CD4-positive, alpha-beta T cell treated with Interleukin-6 at 100 ng/mL for 8 hours (primary cell): ENCODE results near the gene ST14.

Experiments
- DNase-seq: peaks from one replicate; pipeline ENCODE4 v3.0.0-alpha.2; 2020; ENCODE audit warnings: mixed read lengths, low spot score

Gene ST14

GRCh38 chr11:130208241-130209127 lies 48.9 kb downstream of the ST14 start:
- no peak for DNase-seq

- DNase-seq, result no peak
Observed at GRCh38 chr11:130209128-130209932, 49.7 kb downstream of the ST14 start.

GRCh38 chr11:130209954-130210854 lies 50.6 kb downstream of the ST14 start:
- no peak for DNase-seq

- DNase-seq, result no peak
Observed at GRCh38 chr11:130211144-130211543, 51.6 kb downstream of the ST14 start.

- DNase-seq, result no peak
Observed at GRCh38 chr11:130211781-130212401, 52.3 kb downstream of the ST14 start.

- DNase-seq, result no peak
Observed at GRCh38 chr11:130212431-130212961, 52.9 kb downstream of the ST14 start.

- peak; percentile 64 for DNase-seq
Observed at GRCh38 chr11:130213143-130213978, 53.8 kb downstream of the ST14 start.

- DNase-seq, result no peak
Observed at GRCh38 chr11:130213979-130214281, 54.3 kb downstream of the ST14 start.

- no peak for DNase-seq
Observed at GRCh38 chr11:130214861-130215530, 55.4 kb downstream of the ST14 start.

- no peak for DNase-seq
Observed at GRCh38 chr11:130215531-130216220, 56.1 kb downstream of the ST14 start.

GRCh38 chr11:130216221-130216550 lies 56.6 kb downstream of the ST14 start:
- DNase-seq, result no peak

- no peak for DNase-seq
Observed at GRCh38 chr11:130216591-130217132, 57.1 kb downstream of the ST14 start.

- no peak for DNase-seq
Observed at GRCh38 chr11:130217133-130218031, 57.8 kb downstream of the ST14 start.

- no peak for DNase-seq
Observed at GRCh38 chr11:130218501-130219070, 59.0 kb downstream of the ST14 start.

- DNase-seq, result no peak
Observed at GRCh38 chr11:130219148-130219547, 59.6 kb downstream of the ST14 start.

GRCh38 chr11:130220311-130221035 lies 60.9 kb downstream of the ST14 start:
- DNase-seq, result no peak
